Measurements from ENCODE around the gene PSTPIP1. TPM values are rescaled to one million over a fixed set of nuclear protein-coding genes. Genes with fewer than 3 reads are reported as not detected.

PSTPIP1 gene
- total and polyA plus RNA-seq, 9 of the 15 experiments (the other 6 are each of a cell fraction or from before 2014, with no cell fraction given), result not detected

DNA sequence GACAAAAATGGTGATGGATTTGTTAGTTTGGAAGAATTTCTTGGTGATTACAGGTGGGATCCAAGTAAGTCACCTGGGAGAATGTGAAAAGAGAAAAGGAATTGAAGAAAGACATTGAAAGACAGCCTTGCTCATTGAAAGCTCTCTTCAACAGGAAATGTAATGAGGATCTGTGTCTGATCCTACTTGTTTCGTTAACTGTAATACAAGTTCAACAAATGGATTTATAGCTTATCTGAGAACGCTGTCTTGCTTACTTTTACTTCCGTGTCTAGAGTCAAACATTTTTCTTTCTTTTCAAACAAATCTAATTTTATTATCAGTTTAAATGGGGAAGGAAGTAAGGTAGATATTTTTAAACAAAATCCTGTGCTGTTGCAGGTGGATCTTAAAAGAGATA, 47.5 kb upstream of the PSTPIP1 start (continued):
- TF ChIP-seq, protein P1, sequence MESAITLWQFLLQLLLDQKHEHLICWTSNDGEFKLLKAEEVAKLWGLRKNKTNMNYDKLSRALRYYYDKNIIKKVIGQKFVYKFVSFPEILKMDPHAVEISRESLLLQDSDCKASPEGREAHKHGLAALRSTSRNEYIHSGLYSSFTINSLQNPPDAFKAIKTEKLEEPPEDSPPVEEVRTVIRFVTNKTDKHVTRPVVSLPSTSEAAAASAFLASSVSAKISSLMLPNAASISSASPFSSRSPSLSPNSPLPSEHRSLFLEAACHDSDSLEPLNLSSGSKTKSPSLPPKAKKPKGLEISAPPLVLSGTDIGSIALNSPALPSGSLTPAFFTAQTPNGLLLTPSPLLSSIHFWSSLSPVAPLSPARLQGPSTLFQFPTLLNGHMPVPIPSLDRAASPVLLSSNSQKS (CRISPR knock-in tag; IDR thresholded peaks at IDR 0.05), result no peak

DNA sequence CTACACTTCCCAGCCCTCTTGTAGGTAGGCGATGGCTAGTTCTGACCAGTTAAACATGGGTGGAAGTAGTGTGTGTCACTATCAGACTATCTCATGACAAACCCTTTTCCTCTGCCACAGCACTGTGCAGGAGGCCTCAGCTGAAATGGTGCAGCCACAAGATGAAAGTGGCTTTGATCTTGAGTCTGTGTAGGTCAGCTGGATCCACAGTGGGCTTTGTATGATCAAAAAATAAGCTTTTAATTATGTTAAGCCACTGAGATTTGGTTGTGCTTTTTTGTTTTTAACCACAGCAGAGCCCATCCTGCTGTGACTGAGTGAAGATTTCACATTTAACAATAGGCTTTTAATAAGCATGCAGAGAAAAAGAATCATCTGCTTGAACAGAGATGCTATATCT, 43.7 kb upstream of the PSTPIP1 start:
- ChIA-PET CTCF (ENCODE audit: low intra/inter-chr PET ratio) (no interaction called here), POLR2A (interaction anchor here (1.1 kb wide), 1 partner anchor 16 kb away, joined by 3 read pairs; no protein-coding TSS in a partner anchor)
- DNase-seq (ENCODE audit: extremely low read depth in 1 of 4, low spot score in 3 of 4) (no peak), FAIRE-seq (peak; percentile 19), ATAC-seq (no peak)
- no peaks in the 10 kb centered on the region for H3K4me1 ChIP-seq (replicated peaks in 1 of 2; ENCODE audit: control insufficient read depth in 2 of 2, insufficient read depth in 2 of 2, low read length in 2 of 2)
- in situ Hi-C loops (cut with MboI), result no loop called here
- H3K79me2 ChIP-seq (ENCODE audit: control insufficient read depth, insufficient read depth, low read length), result no peaks in the 10 kb centered on the region
- no peak overlapping the region for H3K4me3 ChIP-seq
- no peak overlapping the region for H3K27ac ChIP-seq (ENCODE audit: extremely low read depth, low read depth, low read length)
- no TSS peak for BruUV-seq (replicated peaks)
- no peaks in the 10 kb centered on the region for H4K20me1 ChIP-seq (replicated peaks; ENCODE audit: control insufficient read depth, insufficient read depth, low read length)
- peaks cover 0 to 2% of the 10 kb centered on the region in 2 experiments; a peak in 1 of 5 replicates for H3K27me3 ChIP-seq (ENCODE audit: control insufficient read depth in 2 of 2, insufficient read depth in 2 of 2, low read length in 2 of 2)
- H3K9me1 ChIP-seq (ENCODE audit: control insufficient read depth, insufficient read depth, low read length), result no peaks in the 10 kb centered on the region
- WGBS (ENCODE audit: insufficient coverage, low coverage, missing lambda C conversion rate), result 56% methylated on average over 1 of the region's 1 CpG
- intact Hi-C loops (cut with micrococcal nuclease), result no loop called here
- no peaks in the 10 kb centered on the region for H3K9me3 ChIP-seq (replicated peaks; ENCODE audit: control insufficient read depth, insufficient read depth, low read depth, low read length)
- H3K4me2 ChIP-seq (ENCODE audit: insufficient read depth, low read length), result no peak overlapping the region
- H3K36me3 ChIP-seq (ENCODE audit: control insufficient read depth, insufficient read depth, low read length), result peaks cover 36% of the 10 kb centered on the region; the same call in 1 of the 3 replicates
- no peak overlapping the region for H2AFZ ChIP-seq (ENCODE audit: low read depth, low read length)
- no peak overlapping the region for H3K9ac ChIP-seq (ENCODE audit: insufficient read depth in 1 of 2, low read depth in 2 of 2, low read length in 2 of 2)
- no peak for TF ChIP-seq TFAM (CRISPR knock-in tag; conservative IDR thresholded peaks at IDR 0.05)
- no peak for TF ChIP-seq GABPB1 (CRISPR knock-in tag; IDR thresholded peaks at IDR 0.05)
- no peak for TF ChIP-seq ZNF282 (CRISPR knock-in tag; IDR thresholded peaks at IDR 0.05)
- TF ChIP-seq, protein P2, sequence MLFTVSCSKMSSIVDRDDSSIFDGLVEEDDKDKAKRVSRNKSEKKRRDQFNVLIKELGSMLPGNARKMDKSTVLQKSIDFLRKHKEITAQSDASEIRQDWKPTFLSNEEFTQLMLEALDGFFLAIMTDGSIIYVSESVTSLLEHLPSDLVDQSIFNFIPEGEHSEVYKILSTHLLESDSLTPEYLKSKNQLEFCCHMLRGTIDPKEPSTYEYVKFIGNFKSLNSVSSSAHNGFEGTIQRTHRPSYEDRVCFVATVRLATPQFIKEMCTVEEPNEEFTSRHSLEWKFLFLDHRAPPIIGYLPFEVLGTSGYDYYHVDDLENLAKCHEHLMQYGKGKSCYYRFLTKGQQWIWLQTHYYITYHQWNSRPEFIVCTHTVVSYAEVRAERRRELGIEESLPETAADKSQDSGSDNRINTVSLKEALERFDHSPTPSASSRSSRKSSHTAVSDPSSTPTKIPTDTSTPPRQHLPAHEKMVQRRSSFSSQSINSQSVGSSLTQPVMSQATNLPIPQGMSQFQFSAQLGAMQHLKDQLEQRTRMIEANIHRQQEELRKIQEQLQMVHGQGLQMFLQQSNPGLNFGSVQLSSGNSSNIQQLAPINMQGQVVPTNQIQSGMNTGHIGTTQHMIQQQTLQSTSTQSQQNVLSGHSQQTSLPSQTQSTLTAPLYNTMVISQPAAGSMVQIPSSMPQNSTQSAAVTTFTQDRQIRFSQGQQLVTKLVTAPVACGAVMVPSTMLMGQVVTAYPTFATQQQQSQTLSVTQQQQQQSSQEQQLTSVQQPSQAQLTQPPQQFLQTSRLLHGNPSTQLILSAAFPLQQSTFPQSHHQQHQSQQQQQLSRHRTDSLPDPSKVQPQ (CRISPR knock-in tag; IDR thresholded peaks at IDR 0.05; ENCODE audit: borderline replicate concordance), result no peak
- no peak for TF ChIP-seq JUNB (CRISPR knock-in tag; conservative IDR thresholded peaks at IDR 0.05)
- TF ChIP-seq, protein P3, sequence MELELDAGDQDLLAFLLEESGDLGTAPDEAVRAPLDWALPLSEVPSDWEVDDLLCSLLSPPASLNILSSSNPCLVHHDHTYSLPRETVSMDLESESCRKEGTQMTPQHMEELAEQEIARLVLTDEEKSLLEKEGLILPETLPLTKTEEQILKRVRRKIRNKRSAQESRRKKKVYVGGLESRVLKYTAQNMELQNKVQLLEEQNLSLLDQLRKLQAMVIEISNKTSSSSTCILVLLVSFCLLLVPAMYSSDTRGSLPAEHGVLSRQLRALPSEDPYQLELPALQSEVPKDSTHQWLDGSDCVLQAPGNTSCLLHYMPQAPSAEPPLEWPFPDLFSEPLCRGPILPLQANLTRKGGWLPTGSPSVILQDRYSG (tag; conservative IDR thresholded peaks at IDR 0.05; ENCODE audit: low read depth), result no peak
- TF ChIP-seq, protein P4, sequence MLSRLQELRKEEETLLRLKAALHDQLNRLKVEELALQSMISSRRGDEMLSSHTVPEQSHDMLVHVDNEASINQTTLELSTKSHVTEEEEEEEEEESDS (CRISPR knock-in tag; IDR thresholded peaks at IDR 0.05), result no peak
- TF ChIP-seq ZNF57 (CRISPR knock-in tag; IDR thresholded peaks at IDR 0.05), result no peak
- TF ChIP-seq, protein P5, sequence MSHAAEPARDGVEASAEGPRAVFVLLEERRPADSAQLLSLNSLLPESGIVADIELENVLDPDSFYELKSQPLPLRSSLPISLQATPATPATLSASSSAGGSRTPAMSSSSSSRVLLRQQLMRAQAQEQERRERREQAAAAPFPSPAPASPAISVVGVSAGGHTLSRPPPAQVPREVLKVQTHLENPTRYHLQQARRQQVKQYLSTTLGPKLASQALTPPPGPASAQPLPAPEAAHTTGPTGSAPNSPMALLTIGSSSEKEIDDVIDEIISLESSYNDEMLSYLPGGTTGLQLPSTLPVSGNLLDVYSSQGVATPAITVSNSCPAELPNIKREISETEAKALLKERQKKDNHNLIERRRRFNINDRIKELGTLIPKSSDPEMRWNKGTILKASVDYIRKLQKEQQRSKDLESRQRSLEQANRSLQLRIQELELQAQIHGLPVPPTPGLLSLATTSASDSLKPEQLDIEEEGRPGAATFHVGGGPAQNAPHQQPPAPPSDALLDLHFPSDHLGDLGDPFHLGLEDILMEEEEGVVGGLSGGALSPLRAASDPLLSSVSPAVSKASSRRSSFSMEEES (CRISPR knock-in tag; IDR thresholded peaks at IDR 0.05), result no peak
- TF ChIP-seq, protein P6, sequence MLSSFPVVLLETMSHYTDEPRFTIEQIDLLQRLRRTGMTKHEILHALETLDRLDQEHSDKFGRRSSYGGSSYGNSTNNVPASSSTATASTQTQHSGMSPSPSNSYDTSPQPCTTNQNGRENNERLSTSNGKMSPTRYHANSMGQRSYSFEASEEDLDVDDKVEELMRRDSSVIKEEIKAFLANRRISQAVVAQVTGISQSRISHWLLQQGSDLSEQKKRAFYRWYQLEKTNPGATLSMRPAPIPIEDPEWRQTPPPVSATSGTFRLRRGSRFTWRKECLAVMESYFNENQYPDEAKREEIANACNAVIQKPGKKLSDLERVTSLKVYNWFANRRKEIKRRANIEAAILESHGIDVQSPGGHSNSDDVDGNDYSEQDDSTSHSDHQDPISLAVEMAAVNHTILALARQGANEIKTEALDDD (IDR thresholded peaks at IDR 0.05), result peak; percentile 31; the same call in 1 of the 2 replicates
- TF ChIP-seq, protein P7, sequence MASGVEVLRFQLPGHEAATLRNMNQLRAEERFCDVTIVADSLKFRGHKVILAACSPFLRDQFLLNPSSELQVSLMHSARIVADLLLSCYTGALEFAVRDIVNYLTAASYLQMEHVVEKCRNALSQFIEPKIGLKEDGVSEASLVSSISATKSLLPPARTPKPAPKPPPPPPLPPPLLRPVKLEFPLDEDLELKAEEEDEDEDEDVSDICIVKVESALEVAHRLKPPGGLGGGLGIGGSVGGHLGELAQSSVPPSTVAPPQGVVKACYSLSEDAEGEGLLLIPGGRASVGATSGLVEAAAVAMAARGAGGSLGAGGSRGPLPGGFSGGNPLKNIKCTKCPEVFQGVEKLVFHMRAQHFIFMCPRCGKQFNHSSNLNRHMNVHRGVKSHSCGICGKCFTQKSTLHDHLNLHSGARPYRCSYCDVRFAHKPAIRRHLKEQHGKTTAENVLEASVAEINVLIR (CRISPR knock-in tag; IDR thresholded peaks at IDR 0.05), result no peak

Data from K562 (cell line).